ENCODE data around the gene DDR1. TPM values are rescaled to one million over a fixed set of nuclear protein-coding genes. Genes with fewer than 3 reads are reported as not detected.
"Not testable (repeated sequence)": the region's sequence is repeated elsewhere in the genome, so short reads cannot be mapped to it uniquely, and the experiment has no call there.

Gene DDR1
- polyA plus RNA-seq, 1 donor from 2014 or later: 196 TPM

GRCh38 chr6:30902709-30903108 is 18.4 kb downstream of the DDR1 start:
- H3K4me3 ChIP-seq (ENCODE audit: low read length): no peak overlapping the region
- no peak overlapping the region for H3K27ac ChIP-seq (ENCODE audit: low read length)
- no peaks in the 10 kb centered on the region for H3K27me3 ChIP-seq (ENCODE audit: insufficient read depth, low read depth, low read length)
- no peak overlapping the region for H3K4me2 ChIP-seq (ENCODE audit: low read length)
- H3K36me3 ChIP-seq (ENCODE audit: insufficient read depth, low read length): no peaks in the 10 kb centered on the region
- no peaks in the 10 kb centered on the region for H3K9me3 ChIP-seq (ENCODE audit: low read length)
- no peaks in the 10 kb centered on the region for H3K79me2 ChIP-seq (replicated peaks; ENCODE audit: insufficient read depth, low read length)
- no peaks in the 10 kb centered on the region for H3K9me2 ChIP-seq (ENCODE audit: insufficient read depth, low read length)
- no peak overlapping the region for H3K9ac ChIP-seq (ENCODE audit: low read length)
- no peaks in the 10 kb centered on the region for H4K20me1 ChIP-seq (ENCODE audit: insufficient read depth)
- no peak for TF ChIP-seq MXI1 (conservative IDR thresholded peaks at IDR 0.05; ENCODE audit: poor library complexity, severe bottlenecking)
- TF ChIP-seq EZH2 (IDR thresholded peaks at IDR 0.05; ENCODE audit: borderline replicate concordance, insufficient read depth, low read length, poor library complexity, severe bottlenecking): no peak
- no peak for TF ChIP-seq RAD21 (conservative IDR thresholded peaks at IDR 0.05)
- H2AFZ ChIP-seq (ENCODE audit: low read depth, low read length): no peak overlapping the region
- no peaks in the 10 kb centered on the region for H3F3A ChIP-seq (ENCODE audit: insufficient read depth, low read length, poor library complexity, severe bottlenecking)

GRCh38 chr6:30903236-30903635 is 18.9 kb downstream of the DDR1 start:
- Histone ChIP-seq H3K9me2 (ENCODE audit: insufficient read depth, low read length) (no peaks in the 10 kb centered on the region), H3K9me3 (ENCODE audit: low read length) (no peaks in the 10 kb centered on the region), H3K4me2 (ENCODE audit: low read length) (no peak overlapping the region), H3K36me3 (ENCODE audit: insufficient read depth, low read length) (no peaks in the 10 kb centered on the region), H3F3A (ENCODE audit: insufficient read depth, low read length, poor library complexity, severe bottlenecking) (no peaks in the 10 kb centered on the region), H3K4me3 (ENCODE audit: low read length) (no peak overlapping the region), H3K9ac (ENCODE audit: low read length) (no peak overlapping the region), H2AFZ (ENCODE audit: low read depth, low read length) (no peak overlapping the region), H3K27ac (ENCODE audit: low read length) (no peak overlapping the region), H4K20me1 (ENCODE audit: insufficient read depth) (no peaks in the 10 kb centered on the region), H3K27me3 (ENCODE audit: insufficient read depth, low read depth, low read length) (no peaks in the 10 kb centered on the region), H3K79me2 (replicated peaks; ENCODE audit: insufficient read depth, low read length) (peaks cover under 1% of the 10 kb centered on the region)
- TF ChIP-seq, protein P1, sequence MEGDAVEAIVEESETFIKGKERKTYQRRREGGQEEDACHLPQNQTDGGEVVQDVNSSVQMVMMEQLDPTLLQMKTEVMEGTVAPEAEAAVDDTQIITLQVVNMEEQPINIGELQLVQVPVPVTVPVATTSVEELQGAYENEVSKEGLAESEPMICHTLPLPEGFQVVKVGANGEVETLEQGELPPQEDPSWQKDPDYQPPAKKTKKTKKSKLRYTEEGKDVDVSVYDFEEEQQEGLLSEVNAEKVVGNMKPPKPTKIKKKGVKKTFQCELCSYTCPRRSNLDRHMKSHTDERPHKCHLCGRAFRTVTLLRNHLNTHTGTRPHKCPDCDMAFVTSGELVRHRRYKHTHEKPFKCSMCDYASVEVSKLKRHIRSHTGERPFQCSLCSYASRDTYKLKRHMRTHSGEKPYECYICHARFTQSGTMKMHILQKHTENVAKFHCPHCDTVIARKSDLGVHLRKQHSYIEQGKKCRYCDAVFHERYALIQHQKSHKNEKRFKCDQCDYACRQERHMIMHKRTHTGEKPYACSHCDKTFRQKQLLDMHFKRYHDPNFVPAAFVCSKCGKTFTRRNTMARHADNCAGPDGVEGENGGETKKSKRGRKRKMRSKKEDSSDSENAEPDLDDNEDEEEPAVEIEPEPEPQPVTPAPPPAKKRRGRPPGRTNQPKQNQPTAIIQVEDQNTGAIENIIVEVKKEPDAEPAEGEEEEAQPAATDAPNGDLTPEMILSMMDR (IDR thresholded peaks at IDR 0.05; ENCODE audit: poor library complexity, severe bottlenecking): no peak
- TF ChIP-seq RAD21 (conservative IDR thresholded peaks at IDR 0.05) (no peak), TAF1 (IDR thresholded peaks at IDR 0.05; ENCODE audit: low read depth) (no peak), MXI1 (conservative IDR thresholded peaks at IDR 0.05; ENCODE audit: poor library complexity, severe bottlenecking) (no peak), SMC3 (conservative IDR thresholded peaks at IDR 0.05; ENCODE audit: poor library complexity) (no peak), EZH2 (IDR thresholded peaks at IDR 0.05; ENCODE audit: borderline replicate concordance, insufficient read depth, low read length, poor library complexity, severe bottlenecking) (no peak), POLR2AphosphoS5 (IDR thresholded peaks at IDR 0.05) (no peak), EP300 (conservative IDR thresholded peaks at IDR 0.05; ENCODE audit: poor library complexity, severe bottlenecking) (no peak)
- TF ChIP-seq, protein P2, sequence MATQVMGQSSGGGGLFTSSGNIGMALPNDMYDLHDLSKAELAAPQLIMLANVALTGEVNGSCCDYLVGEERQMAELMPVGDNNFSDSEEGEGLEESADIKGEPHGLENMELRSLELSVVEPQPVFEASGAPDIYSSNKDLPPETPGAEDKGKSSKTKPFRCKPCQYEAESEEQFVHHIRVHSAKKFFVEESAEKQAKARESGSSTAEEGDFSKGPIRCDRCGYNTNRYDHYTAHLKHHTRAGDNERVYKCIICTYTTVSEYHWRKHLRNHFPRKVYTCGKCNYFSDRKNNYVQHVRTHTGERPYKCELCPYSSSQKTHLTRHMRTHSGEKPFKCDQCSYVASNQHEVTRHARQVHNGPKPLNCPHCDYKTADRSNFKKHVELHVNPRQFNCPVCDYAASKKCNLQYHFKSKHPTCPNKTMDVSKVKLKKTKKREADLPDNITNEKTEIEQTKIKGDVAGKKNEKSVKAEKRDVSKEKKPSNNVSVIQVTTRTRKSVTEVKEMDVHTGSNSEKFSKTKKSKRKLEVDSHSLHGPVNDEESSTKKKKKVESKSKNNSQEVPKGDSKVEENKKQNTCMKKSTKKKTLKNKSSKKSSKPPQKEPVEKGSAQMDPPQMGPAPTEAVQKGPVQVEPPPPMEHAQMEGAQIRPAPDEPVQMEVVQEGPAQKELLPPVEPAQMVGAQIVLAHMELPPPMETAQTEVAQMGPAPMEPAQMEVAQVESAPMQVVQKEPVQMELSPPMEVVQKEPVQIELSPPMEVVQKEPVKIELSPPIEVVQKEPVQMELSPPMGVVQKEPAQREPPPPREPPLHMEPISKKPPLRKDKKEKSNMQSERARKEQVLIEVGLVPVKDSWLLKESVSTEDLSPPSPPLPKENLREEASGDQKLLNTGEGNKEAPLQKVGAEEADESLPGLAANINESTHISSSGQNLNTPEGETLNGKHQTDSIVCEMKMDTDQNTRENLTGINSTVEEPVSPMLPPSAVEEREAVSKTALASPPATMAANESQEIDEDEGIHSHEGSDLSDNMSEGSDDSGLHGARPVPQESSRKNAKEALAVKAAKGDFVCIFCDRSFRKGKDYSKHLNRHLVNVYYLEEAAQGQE (IDR thresholded peaks at IDR 0.05; ENCODE audit: borderline replicate concordance): no peak

GRCh38 chr6:30907290-30907757 is 23.0 kb downstream of the DDR1 start:
- H3K36me3 ChIP-seq (ENCODE audit: insufficient read depth, low read length); H3K4me2 ChIP-seq (ENCODE audit: low read length); H3K9me3 ChIP-seq (ENCODE audit: low read length); H3K9ac ChIP-seq (ENCODE audit: low read length); H4K20me1 ChIP-seq (ENCODE audit: insufficient read depth); H3K9me2 ChIP-seq (ENCODE audit: insufficient read depth, low read length); H3K27ac ChIP-seq (ENCODE audit: low read length); H3K27me3 ChIP-seq (ENCODE audit: insufficient read depth, low read depth, low read length); H3K79me2 ChIP-seq (replicated peaks; ENCODE audit: insufficient read depth, low read length); H2AFZ ChIP-seq (ENCODE audit: low read depth, low read length); H3F3A ChIP-seq (ENCODE audit: insufficient read depth, low read length, poor library complexity, severe bottlenecking): not testable (repeated sequence)
- H3K4me3 ChIP-seq (ENCODE audit: low read length): peak overlapping the region; percentile 75
